Spleen (tissue), 7 donors: Measurements from ENCODE around the gene CD19.

Experiments
- POLR2AphosphoS5 ChIP-seq, 3 donors: sonication (generic); formaldehyde crosslinking; IDR thresholded peaks; one replicate each; pipeline ENCODE4 v1.5.1; 2017; ENCODE audit warnings: antibody characterized with exemption in 3 of 3
- TF ChIP-seq, protein P1 (sequence below), 11 experiments: fragments of 200-600 bp in 7 of 11; fragments of 450-650 bp in 4 of 11; sonication (generic) in 4 of 11; IDR thresholded peaks in 8 of 11; conservative IDR thresholded peaks in 3 of 11; 1 replicate in 7 of 11; 2 replicates in 4 of 11; pipeline versions ENCODE4 v1.4.0 to v1.8.0; 2016 to 2021; ENCODE audit warnings: antibody characterized with exemption in 11 of 11, inconsistent platforms in 4 of 11, mild to moderate bottlenecking in 1 of 11
- donor health status: DM: no; HTN: no; CAD: no; lungs with moderate emphysema.
- donor health status: DM: no; HTN: no; CAD: no.
- donor health status: DM: no; HTN: no; CAD: no.

DNA sequence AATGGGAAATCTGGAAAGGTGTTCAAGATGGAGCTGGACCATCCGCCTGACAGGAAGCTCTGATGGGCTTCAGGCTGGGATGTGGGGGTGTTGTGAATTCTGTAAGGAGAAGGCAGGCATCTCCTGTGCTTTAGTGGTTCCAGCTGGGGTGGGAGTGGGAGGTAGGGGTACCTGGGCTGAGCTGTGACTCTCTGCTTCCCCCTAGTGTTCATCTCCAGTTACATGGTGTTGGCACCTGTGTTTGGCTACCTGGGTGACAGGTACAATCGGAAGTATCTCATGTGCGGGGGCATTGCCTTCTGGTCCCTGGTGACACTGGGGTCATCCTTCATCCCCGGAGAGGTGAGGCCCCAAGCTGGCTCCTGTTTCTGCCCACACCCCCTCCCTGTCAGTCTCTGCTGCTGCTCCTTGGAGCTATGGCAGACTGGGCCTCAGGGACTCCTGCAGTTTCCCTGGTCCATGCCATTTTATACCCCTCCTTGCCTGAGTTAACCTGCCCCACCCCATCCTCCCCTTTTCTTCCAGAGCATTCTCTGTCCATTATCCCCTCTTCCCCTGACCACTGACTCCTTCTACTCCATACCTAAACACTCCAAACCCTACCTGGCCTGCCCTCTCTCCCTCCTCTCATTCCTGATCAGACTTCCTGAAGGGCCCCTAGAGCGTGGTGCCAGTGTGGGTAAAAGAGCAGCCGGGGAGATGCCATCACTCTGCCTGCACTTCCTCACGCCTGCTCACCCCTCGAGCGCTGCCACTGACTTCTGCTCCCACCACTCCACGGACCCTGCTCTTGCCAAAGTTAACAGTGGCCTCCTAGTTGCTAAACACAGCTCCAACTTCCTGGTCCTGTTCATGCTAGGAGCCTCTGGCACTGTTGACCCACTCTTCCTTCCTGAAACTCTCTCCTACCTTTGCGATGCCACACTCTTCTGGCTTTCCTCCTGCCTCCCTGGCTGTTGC is 46.2 kb downstream of the CD19 start:
- TF ChIP-seq, protein P1, sequence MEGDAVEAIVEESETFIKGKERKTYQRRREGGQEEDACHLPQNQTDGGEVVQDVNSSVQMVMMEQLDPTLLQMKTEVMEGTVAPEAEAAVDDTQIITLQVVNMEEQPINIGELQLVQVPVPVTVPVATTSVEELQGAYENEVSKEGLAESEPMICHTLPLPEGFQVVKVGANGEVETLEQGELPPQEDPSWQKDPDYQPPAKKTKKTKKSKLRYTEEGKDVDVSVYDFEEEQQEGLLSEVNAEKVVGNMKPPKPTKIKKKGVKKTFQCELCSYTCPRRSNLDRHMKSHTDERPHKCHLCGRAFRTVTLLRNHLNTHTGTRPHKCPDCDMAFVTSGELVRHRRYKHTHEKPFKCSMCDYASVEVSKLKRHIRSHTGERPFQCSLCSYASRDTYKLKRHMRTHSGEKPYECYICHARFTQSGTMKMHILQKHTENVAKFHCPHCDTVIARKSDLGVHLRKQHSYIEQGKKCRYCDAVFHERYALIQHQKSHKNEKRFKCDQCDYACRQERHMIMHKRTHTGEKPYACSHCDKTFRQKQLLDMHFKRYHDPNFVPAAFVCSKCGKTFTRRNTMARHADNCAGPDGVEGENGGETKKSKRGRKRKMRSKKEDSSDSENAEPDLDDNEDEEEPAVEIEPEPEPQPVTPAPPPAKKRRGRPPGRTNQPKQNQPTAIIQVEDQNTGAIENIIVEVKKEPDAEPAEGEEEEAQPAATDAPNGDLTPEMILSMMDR (IDR thresholded peaks at IDR 0.05 in 8 of 11, conservative IDR thresholded peaks at IDR 0.05 in 3 of 11) = peak in 8 of 11 experiments; percentile 17 to 54 (median 46)
- TF ChIP-seq POLR2AphosphoS5 (IDR thresholded peaks at IDR 0.05) = no peak
